NCI-H187 treated with DMSO at 0.1 percent for 48 hours (cell line): ENCODE data around the gene PSMA8.
"Not testable (repeated sequence)": the region's sequence is repeated elsewhere in the genome, so short reads cannot be mapped to it uniquely, and the experiment has no call there.

Experiments
- DNase-seq: peaks from one replicate; lab custom pipeline; 2025; lab: John Stamatoyannopoulos, UW

The PSMA8 gene

GRCh38 chr18:26237363-26237762, 103.7 kb downstream of the PSMA8 start:
- DNase-seq: not testable (repeated sequence)

GRCh38 chr18:26238718-26239117, 105.0 kb downstream of the PSMA8 start:
- DNase-seq: not testable (repeated sequence)

- DNase-seq: not testable (repeated sequence)
Observed at GRCh38 chr18:26242392-26242791, 108.7 kb downstream of the PSMA8 start.
